Measurements from ENCODE around the gene CCDC68. TPM values are rescaled to one million over a fixed set of nuclear protein-coding genes. Genes with fewer than 3 reads are reported as not detected.

The CCDC68 gene
- total RNA-seq, 6 donors from 2014 or later: 12.4 to 37.7 (median 26.2) TPM

- no peak for TF ChIP-seq EP300 (IDR thresholded peaks at IDR 0.05)
- TF ChIP-seq POLR2A (IDR thresholded peaks at IDR 0.05): no peak
- no peak for TF ChIP-seq CTCF (IDR thresholded peaks at IDR 0.05)
- TF ChIP-seq POLR2AphosphoS5 (IDR thresholded peaks at IDR 0.05): no peak
- H3K4me3 ChIP-seq: no peak overlapping the region
- DNase-seq: no peak
- 58 to 65% methylated on average over 6 of the region's 6 CpGs for WGBS, 2 donors
- no peaks in the 10 kb centered on the region for H3K27me3 ChIP-seq
- peak; percentile 28 to 72 for ATAC-seq (ENCODE audit: low FRiP score in 2 of 2)
- H3K27ac ChIP-seq: no peak overlapping the region
- no peaks in the 10 kb centered on the region for H3K4me1 ChIP-seq
- no peaks in the 10 kb centered on the region for H3K9me3 ChIP-seq
- no peaks in the 10 kb centered on the region for H3K36me3 ChIP-seq
These were observed 42.2 kb upstream of the CCDC68 start for GRCh38 chr18:55001394-55002024.

- no peaks in the 10 kb centered on the region for H3K36me3 ChIP-seq
- H3K4me1 ChIP-seq: no peaks in the 10 kb centered on the region
- H3K9me3 ChIP-seq: no peaks in the 10 kb centered on the region
- H3K4me3 ChIP-seq: no peak overlapping the region
- DNase-seq (no peak), ATAC-seq (ENCODE audit: low FRiP score in 2 of 2) (no peak)
- WGBS, 2 donors: 72 to 85% methylated on average over 5 of the region's 5 CpGs
- no peak overlapping the region for H3K27ac ChIP-seq
- TF ChIP-seq CTCF (IDR thresholded peaks at IDR 0.05) (no peak), POLR2A (IDR thresholded peaks at IDR 0.05) (no peak), POLR2AphosphoS5 (IDR thresholded peaks at IDR 0.05) (no peak), EP300 (IDR thresholded peaks at IDR 0.05) (no peak)
- no peaks in the 10 kb centered on the region for H3K27me3 ChIP-seq
These were observed 41.3 kb upstream of the CCDC68 start for GRCh38 chr18:55000529-55000928.

- DNase-seq (no peak), ATAC-seq (ENCODE audit: low FRiP score in 2 of 2) (no peak)
- H3K36me3 ChIP-seq: no peaks in the 10 kb centered on the region
- TF ChIP-seq POLR2AphosphoS5 (IDR thresholded peaks at IDR 0.05) (no peak), POLR2A (IDR thresholded peaks at IDR 0.05) (no peak), EP300 (IDR thresholded peaks at IDR 0.05) (no peak), CTCF (IDR thresholded peaks at IDR 0.05) (no peak)
- no peaks in the 10 kb centered on the region for H3K27me3 ChIP-seq
- WGBS, 2 donors: 88 to 90% methylated on average over 5 of the region's 5 CpGs
- no peak overlapping the region for H3K4me3 ChIP-seq
- H3K27ac ChIP-seq: no peak overlapping the region
- no peaks in the 10 kb centered on the region for H3K4me1 ChIP-seq
- H3K9me3 ChIP-seq: no peaks in the 10 kb centered on the region
These were observed 39.8 kb upstream of the CCDC68 start for GRCh38 chr18:54999016-54999415.

GRCh38 chr18:54995421-54996143, 36.3 kb upstream of the CCDC68 start:
- no peaks in the 10 kb centered on the region for H3K9me3 ChIP-seq
- no peaks in the 10 kb centered on the region for H3K4me1 ChIP-seq
- H3K4me3 ChIP-seq: no peak overlapping the region
- DNase-seq (no peak), ATAC-seq (ENCODE audit: low FRiP score in 2 of 2) (no peak)
- no peaks in the 10 kb centered on the region for H3K27me3 ChIP-seq
- H3K36me3 ChIP-seq: no peaks in the 10 kb centered on the region
- no peak overlapping the region for H3K27ac ChIP-seq
- TF ChIP-seq CTCF (IDR thresholded peaks at IDR 0.05): no peak
- TF ChIP-seq EP300 (IDR thresholded peaks at IDR 0.05): no peak
- no peak for TF ChIP-seq POLR2AphosphoS5 (IDR thresholded peaks at IDR 0.05)
- TF ChIP-seq POLR2A (IDR thresholded peaks at IDR 0.05): no peak
- WGBS, 2 donors: 90 to 98% methylated on average over 5 of the region's 5 CpGs

All from upper lobe of left lung (tissue), 6 donors.